Esophagus (tissue), 2 donors: Measurements from ENCODE around the gene RABGGTA. TPM values are rescaled to one million over a fixed set of nuclear protein-coding genes. Genes with fewer than 3 reads are reported as not detected.

Experiments used
- H3K27ac ChIP-seq, 2 donors: one replicate each; pipeline ENCODE4 v1.5.1; 2013; ENCODE audit warnings: low read depth in 2 of 2, mild to moderate bottlenecking in 2 of 2, inconsistent platforms in 1 of 2, low read length in 1 of 2, moderate library complexity in 1 of 2
- H3K27me3 ChIP-seq, 2 donors: one replicate each; pipeline ENCODE4 v1.6.1; 2013; ENCODE audit warnings: low read length in 2 of 2, control low read depth in 1 of 2, mild to moderate bottlenecking in 1 of 2; ENCODE audit not compliant: insufficient read depth in 2 of 2, control insufficient read depth in 1 of 2
- H3K36me3 ChIP-seq, 2 donors: one replicate each; pipeline ENCODE4 v1.6.1; 2013; ENCODE audit warnings: low read length in 1 of 2; ENCODE audit not compliant: control insufficient read depth in 2 of 2, insufficient read depth in 2 of 2
- H3K4me1 ChIP-seq, 2 donors: one replicate each; pipeline ENCODE4 v1.6.1; 2013; ENCODE audit warnings: low read length in 1 of 2; ENCODE audit not compliant: control insufficient read depth in 2 of 2, insufficient read depth in 2 of 2
- H3K4me3 ChIP-seq, 2 donors: one replicate each; pipeline ENCODE4 v1.5.1; 2013; ENCODE audit warnings: low read length in 2 of 2, mild to moderate bottlenecking in 2 of 2, low read depth in 1 of 2, moderate library complexity in 1 of 2
- H3K9me3 ChIP-seq, 2 donors: one replicate each; pipeline ENCODE4 v1.6.1; 2013; ENCODE audit warnings: mild to moderate bottlenecking in 2 of 2, low read depth in 1 of 2, low read length in 1 of 2, moderate library complexity in 1 of 2; ENCODE audit not compliant: control insufficient read depth in 2 of 2, insufficient read depth in 1 of 2
- WGBS, 2 donors: extraction: QIAGEN DNeasy Blood & Tissue Kit; methylation state at CpG; one replicate each; pipeline ENCODE4 v1.1.7; 2013; 5-methylcytosine and 5-hydroxymethylcytosine counted together
- polyA plus RNA-seq, 2 donors: library from polyadenylated mRNA; stranded (reverse); fragments of 200-250 nt; gene quantifications; one replicate each; pipeline ENCODE4 v1.2.3, GENCODE V29; 2013
- donor health status: healthy with polysubstance abuse.
- donor health status: Bipolar disorder and iron deficiency.

RABGGTA gene
- 100 to 1,000 TPM; 117 to 135 TPM for polyA plus RNA-seq

GRCh38 chr14:24271134-24271833 is at the start of gene RABGGTA:
RABGGTA (minus strand) TSS chr14:24271597; CDS start chr14:24271115, 482 bp downstream.
- H3K4me1 ChIP-seq, result peaks cover 4 to 14% of the 10 kb centered on the region in 2 donors
- no peaks in the 10 kb centered on the region for H3K27me3 ChIP-seq
- H3K9me3 ChIP-seq, result no peaks in the 10 kb centered on the region
- peak within 1 kb of the TSS; percentile 68 to 90 for H3K4me3 ChIP-seq
- peak within 1 kb of the TSS; percentile 95 to 98 for H3K27ac ChIP-seq
- WGBS, 2 donors, result 1% methylated on average over 48 to 61 of the region's 61 CpGs
- peaks cover 10 to 28% of the 10 kb centered on the region in 2 donors for H3K36me3 ChIP-seq

GRCh38 chr14:24317141-24317928 is 45.9 kb upstream of the RABGGTA start:
- H3K4me3 ChIP-seq, result no peak overlapping the region
- no peaks in the 10 kb centered on the region for H3K9me3 ChIP-seq
- no peaks in the 10 kb centered on the region for H3K27me3 ChIP-seq
- peak overlapping the region in 1 of 2 donors; percentile 93 for H3K27ac ChIP-seq
- H3K4me1 ChIP-seq, result peaks cover 11 to 30% of the 10 kb centered on the region in 2 donors
- no peaks in the 10 kb centered on the region for H3K36me3 ChIP-seq
- WGBS, 2 donors, result 71 to 82% methylated on average over 3 of the region's 3 CpGs

- Histone ChIP-seq H3K36me3 (no peaks in the 10 kb centered on the region), H3K27ac (peak overlapping the region; percentile 46 to 93), H3K4me1 (peaks cover 11 to 34% of the 10 kb centered on the region in 2 donors), H3K9me3 (no peaks in the 10 kb centered on the region), H3K4me3 (no peak overlapping the region), H3K27me3 (no peaks in the 10 kb centered on the region)
- WGBS, 2 donors, result 42 to 57% methylated on average over 18 of the region's 18 CpGs
Measured at GRCh38 chr14:24316597-24316950, 45.2 kb upstream of the RABGGTA start.

- Histone ChIP-seq H3K27me3 (no peaks in the 10 kb centered on the region), H3K9me3 (no peaks in the 10 kb centered on the region), H3K27ac (peak overlapping the region; percentile 46 to 93), H3K4me3 (no peak overlapping the region), H3K36me3 (no peaks in the 10 kb centered on the region), H3K4me1 (peaks cover 11 to 39% of the 10 kb centered on the region in 2 donors)
- WGBS, 2 donors, result 39 to 48% methylated on average over 69 to 70 of the region's 70 CpGs
Measured at GRCh38 chr14:24315807-24316596, 44.6 kb upstream of the RABGGTA start.

GRCh38 chr14:24315243-24315806 is 43.9 kb upstream of the RABGGTA start:
- no peaks in the 10 kb centered on the region for H3K9me3 ChIP-seq
- WGBS, 2 donors, result 74 to 79% methylated on average over 10 of the region's 10 CpGs
- no peak overlapping the region for H3K4me3 ChIP-seq
- H3K27ac ChIP-seq, result peak overlapping the region; percentile 46 to 93
- H3K27me3 ChIP-seq, result no peaks in the 10 kb centered on the region
- peaks cover 11 to 45% of the 10 kb centered on the region in 2 donors for H3K4me1 ChIP-seq
- H3K36me3 ChIP-seq, result no peaks in the 10 kb centered on the region

- H3K4me1 ChIP-seq, result peaks cover 12 to 52% of the 10 kb centered on the region in 2 donors
Measured at GRCh38 chr14:24314377-24315193, 43.2 kb upstream of the RABGGTA start.

GRCh38 chr14:24313913-24314312 is 42.5 kb upstream of the RABGGTA start:
- H3K9me3 ChIP-seq, result no peaks in the 10 kb centered on the region
- no peaks in the 10 kb centered on the region for H3K36me3 ChIP-seq
- H3K27ac ChIP-seq, result peak overlapping the region; percentile 46 to 93
- H3K4me1 ChIP-seq, result peaks cover 13 to 57% of the 10 kb centered on the region in 2 donors
- H3K4me3 ChIP-seq, result no peak overlapping the region
- 87% methylated on average over 2 of the region's 2 CpGs for WGBS, 2 donors
- no peaks in the 10 kb centered on the region for H3K27me3 ChIP-seq

More at GRCh38 chr14:24314377-24315193, 43.2 kb upstream of the RABGGTA start:
- Histone ChIP-seq H3K27me3 (no peaks in the 10 kb centered on the region), H3K9me3 (no peaks in the 10 kb centered on the region), H3K4me3 (no peak overlapping the region), H3K27ac (peak overlapping the region; percentile 46 to 93), H3K36me3 (no peaks in the 10 kb centered on the region)
- WGBS, 2 donors, result 50 to 58% methylated on average over 5 of the region's 5 CpGs

- Histone ChIP-seq H3K9me3 (no peaks in the 10 kb centered on the region), H3K4me1 (peaks cover 13 to 57% of the 10 kb centered on the region in 2 donors), H3K36me3 (no peaks in the 10 kb centered on the region), H3K4me3 (peak overlapping the region in 1 of 2 donors; percentile 16), H3K27me3 (no peaks in the 10 kb centered on the region), H3K27ac (peak overlapping the region; percentile 79 to 94)
- 66 to 69% methylated on average over 9 of the region's 9 CpGs for WGBS, 2 donors
Measured at GRCh38 chr14:24312736-24313507, 41.5 kb upstream of the RABGGTA start.
